BJ (cell line): ENCODE results near the gene CALCOCO1. TPM values are rescaled to one million over a fixed set of nuclear protein-coding genes. Genes with fewer than 3 reads are reported as not detected.

ENCODE experiments used
- CTCF ChIA-PET: fragments of 350-600 bp; formaldehyde crosslinking; extraction: SDS; loops from one replicate; lab custom pipeline; 2021; ENCODE audit warnings: antibody characterized with exemption, inconsistent platforms; lab: Yijun Ruan, JAX
- POLR2A ChIA-PET: fragments of 300-600 bp; sonication (Branson Sonifier 250); formaldehyde crosslinking; extraction: SDS; loops from one replicate; lab custom pipeline; 2021; ENCODE audit warnings: antibody characterized with exemption; lab: Charles Lee
- DNase-seq: peaks from one replicate; pipeline ENCODE4 v3.0.0-alpha.2; 2011; ENCODE audit warnings: low read depth
- H3K27me3 ChIP-seq: 2 replicates; pipeline ENCODE4 v1.6.0; 2011; ENCODE audit warnings: low read length; ENCODE audit not compliant: control insufficient read depth, insufficient read depth
- H3K36me3 ChIP-seq: 2 replicates; pipeline ENCODE4 v1.5.1; 2011; ENCODE audit warnings: low read length; ENCODE audit not compliant: control insufficient read depth, insufficient read depth
- H3K4me3 ChIP-seq: 2 replicates; pipeline ENCODE4 v1.5.1; 2011; ENCODE audit warnings: low read depth, mild to moderate bottlenecking, control low read depth, low read length
- CTCF ChIP-seq: IDR thresholded peaks from 2 replicates; pipeline ENCODE4 v1.5.1; 2011; ENCODE audit warnings: low read depth, mild to moderate bottlenecking, control low read depth, inconsistent platforms, low read length, moderate library complexity; ENCODE audit not compliant: insufficient read depth
- polyA minus RNA-seq: library from RNA; depleted of rRNA, polyadenylated mRNA; stranded (reverse); fragments of >200 nt; gene quantifications from 2 replicates; pipeline ENCODE4 v1.2.3, GENCODE V29; 2011; rRNA and poly(A)+ RNA removed
- polyA plus RNA-seq: library from polyadenylated mRNA; depleted of rRNA; stranded (reverse); fragments of >200 nt; gene quantifications from 2 replicates; pipeline ENCODE4 v1.2.3, GENCODE V29; 2011; rRNA removed

CALCOCO1 gene, protein sequence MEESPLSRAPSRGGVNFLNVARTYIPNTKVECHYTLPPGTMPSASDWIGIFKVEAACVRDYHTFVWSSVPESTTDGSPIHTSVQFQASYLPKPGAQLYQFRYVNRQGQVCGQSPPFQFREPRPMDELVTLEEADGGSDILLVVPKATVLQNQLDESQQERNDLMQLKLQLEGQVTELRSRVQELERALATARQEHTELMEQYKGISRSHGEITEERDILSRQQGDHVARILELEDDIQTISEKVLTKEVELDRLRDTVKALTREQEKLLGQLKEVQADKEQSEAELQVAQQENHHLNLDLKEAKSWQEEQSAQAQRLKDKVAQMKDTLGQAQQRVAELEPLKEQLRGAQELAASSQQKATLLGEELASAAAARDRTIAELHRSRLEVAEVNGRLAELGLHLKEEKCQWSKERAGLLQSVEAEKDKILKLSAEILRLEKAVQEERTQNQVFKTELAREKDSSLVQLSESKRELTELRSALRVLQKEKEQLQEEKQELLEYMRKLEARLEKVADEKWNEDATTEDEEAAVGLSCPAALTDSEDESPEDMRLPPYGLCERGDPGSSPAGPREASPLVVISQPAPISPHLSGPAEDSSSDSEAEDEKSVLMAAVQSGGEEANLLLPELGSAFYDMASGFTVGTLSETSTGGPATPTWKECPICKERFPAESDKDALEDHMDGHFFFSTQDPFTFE
- polyA plus RNA-seq = 170 and 206 TPM in 2 replicates
- 112 and 169 TPM in 2 replicates for polyA minus RNA-seq

- peak; percentile 96 for DNase-seq
- peaks cover 18% of the 10 kb centered on the region for H3K36me3 ChIP-seq
- peak within 1 kb of the TSS; percentile 86 for H3K4me3 ChIP-seq
- POLR2A ChIA-PET = no interaction called here
- H3K27me3 ChIP-seq = no peaks in the 10 kb centered on the region; the same call in 1 of the 2 replicates
- CTCF ChIA-PET = interaction anchor here (0.6 to 14.9 kb wide), 7 partner anchors 8 to 102 kb away, joined by 3 to 263 read pairs (median 8); no protein-coding TSS in a partner anchor
- TF ChIP-seq CTCF = no peak
Measured at GRCh38 chr12:53727310-53728041, at the start of gene CALCOCO1. TSS of gene CALCOCO1 (minus strand) at chr12:53727452. CDS start at chr12:53725242, 2,210 bp downstream.

- no peak for DNase-seq
- CTCF ChIA-PET = interaction anchor here (0.9 to 1.5 kb wide), 3 partner anchors 13 to 75 kb away, joined by 3 to 5 read pairs (median 3); no protein-coding TSS in a partner anchor
- Histone ChIP-seq H3K4me3 (no peak overlapping the region), H3K36me3 (no peaks in the 10 kb centered on the region), H3K27me3 (no peaks in the 10 kb centered on the region; the same call in 1 of the 2 replicates)
- TF ChIP-seq CTCF = no peak
- POLR2A ChIA-PET = no interaction called here
Measured at GRCh38 chr12:53776872-53777271, 49.6 kb upstream of the CALCOCO1 start.

DNA sequence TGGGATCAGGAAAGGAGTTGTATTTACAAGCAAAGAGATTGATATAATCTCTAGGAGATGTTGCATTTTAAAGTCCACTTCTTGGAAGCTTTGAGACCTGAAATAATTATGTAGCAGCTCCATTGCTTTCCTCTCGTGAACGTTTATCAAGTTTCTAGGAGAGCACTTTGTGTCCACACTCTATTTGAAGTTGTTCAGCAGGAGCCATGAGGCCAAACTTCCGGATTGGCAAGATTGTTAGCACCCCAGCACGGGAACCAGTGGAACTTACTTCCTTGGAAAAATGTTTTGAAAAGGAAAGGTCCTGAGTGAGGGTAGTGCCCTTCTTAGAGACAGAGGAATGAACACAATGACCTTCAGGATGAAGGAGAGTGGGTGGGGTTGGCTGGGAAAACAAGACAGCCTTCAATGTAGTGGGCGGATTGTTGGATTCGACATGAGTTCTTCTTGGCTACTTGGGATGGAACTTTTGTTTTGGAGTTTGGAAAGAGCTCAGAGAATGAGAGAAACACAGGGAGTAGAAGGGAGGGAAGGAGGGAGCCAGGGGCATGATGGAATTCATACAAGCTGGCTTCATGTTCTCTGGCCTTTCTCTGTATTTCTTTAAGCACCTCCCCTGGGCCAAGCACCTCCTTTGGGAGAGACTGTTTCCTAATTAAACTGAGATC is 48.4 kb upstream of the CALCOCO1 start:
- Histone ChIP-seq H3K36me3 (no peaks in the 10 kb centered on the region), H3K4me3 (no peak overlapping the region), H3K27me3 (no peaks in the 10 kb centered on the region; the same call in 1 of the 2 replicates)
- no peak for TF ChIP-seq CTCF
- POLR2A ChIA-PET = no interaction called here
- DNase-seq = no peak
- CTCF ChIA-PET = interaction anchor here (0.8 to 1.5 kb wide), 4 partner anchors 9 to 18 kb away, joined by 3 to 5 read pairs (median 4); no protein-coding TSS in a partner anchor

DNA sequence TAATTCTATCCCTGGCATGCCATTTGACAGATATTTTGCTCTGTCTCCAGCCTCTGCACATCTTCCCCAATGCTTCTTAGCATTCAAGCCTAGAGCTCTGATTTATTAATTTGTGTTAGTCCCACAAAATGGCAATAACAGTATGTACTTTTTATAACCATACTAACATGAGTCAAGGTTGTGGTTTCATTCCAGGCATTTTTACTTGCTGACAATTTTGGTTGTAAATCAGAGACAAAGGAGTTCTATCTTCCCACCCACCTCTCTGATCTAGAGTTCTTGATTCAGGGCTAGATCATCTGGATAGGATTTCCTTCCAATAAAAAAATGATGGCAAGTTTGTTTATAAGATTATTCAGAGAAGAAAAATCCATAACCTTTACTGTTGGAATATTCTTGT is 43.0 kb upstream of the CALCOCO1 start:
- ChIA-PET POLR2A (interaction anchor here (0.5 to 0.6 kb wide), 3 partner anchors 61 to 175 kb away, joined by 4 to 5 read pairs (median 5); no protein-coding TSS in a partner anchor), CTCF (interaction anchor here (0.7 to 3.6 kb wide), 7 partner anchors 13 to 488 kb away, joined by 3 to 10 read pairs (median 4); no protein-coding TSS in a partner anchor)
- peak; percentile 96 for DNase-seq
- Histone ChIP-seq H3K27me3 (no peaks in the 10 kb centered on the region), H3K4me3 (no peak overlapping the region), H3K36me3 (no peaks in the 10 kb centered on the region)
- no peak for TF ChIP-seq CTCF
